Measurements from ENCODE around the gene MPO. TPM values are rescaled to one million over a fixed set of nuclear protein-coding genes. Genes with fewer than 3 reads are reported as not detected.

The MPO gene
- total and polyA plus RNA-seq, 2 of the 8 experiments (the other 6 are each of a cell fraction or from before 2014, with no cell fraction given): 0.06 to 0.74 TPM

- Histone ChIP-seq H3K23ac (ENCODE audit: insufficient read length) (no peak overlapping the region), H3K56ac (replicated peaks; ENCODE audit: insufficient read length, low read depth, low read length) (no peak overlapping the region), H4K8ac (ENCODE audit: extremely low read depth, insufficient read depth, low read length) (no peak overlapping the region), H2BK5ac (ENCODE audit: low read depth, low read length) (0 out of 2 replicates have a peak overlapping the region, but pooled peaks have one; percentile 21), H3K18ac (ENCODE audit: extremely low read depth, low read length) (no peak overlapping the region), H3K79me2 (ENCODE audit: control insufficient read depth in 1 of 2, insufficient read depth in 2 of 2, low read length in 2 of 2) (no peaks in the 10 kb centered on the region), H3K4me3 (ENCODE audit: extremely low read depth in 1 of 4, insufficient read depth in 2 of 4, low read depth in 3 of 4, low read length in 4 of 4) (no peak overlapping the region), H2AK5ac (ENCODE audit: low read depth, low read length) (no peak overlapping the region), H3K9me3 (ENCODE audit: insufficient read depth in 2 of 2, low read depth in 1 of 2, low read length in 1 of 2) (no peaks in the 10 kb centered on the region), H2BK15ac (ENCODE audit: low read length) (peak overlapping the region; percentile 95; the same call in 1 of the 2 replicates), H3K9ac (replicated peaks in 1 of 4; ENCODE audit: extremely low read depth in 1 of 4, low read depth in 3 of 4, low read length in 3 of 4) (no peak overlapping the region), H2BK12ac (ENCODE audit: low read depth, low read length) (no peak overlapping the region), H3K79me1 (ENCODE audit: low read depth, low read length) (no peaks in the 10 kb centered on the region), H4K5ac (ENCODE audit: insufficient read length, low read depth, low read length) (no peak overlapping the region), H2BK120ac (replicated peaks; ENCODE audit: low read depth, low read length) (no peak overlapping the region), H2AFZ (ENCODE audit: low read length) (peak overlapping the region; percentile 7; the same call in 1 of the 2 replicates), H3K27ac (ENCODE audit: low read depth, low read length) (no peak overlapping the region), H3K27me3 (replicated peaks in 1 of 4; ENCODE audit: control insufficient read depth in 3 of 4, extremely low read depth in 1 of 4, insufficient read depth in 3 of 4, low read length in 3 of 4) (peaks cover 0 to 8% (median 0%) of the 10 kb centered on the region in 4 experiments; a peak in 3 of 7 replicates), H4K20me1 (replicated peaks in 1 of 2; ENCODE audit: control insufficient read depth in 1 of 2, insufficient read depth in 2 of 2, low read length in 2 of 2) (no peaks in the 10 kb centered on the region), H4K91ac (replicated peaks; ENCODE audit: insufficient read length, low read length) (peak overlapping the region; percentile 61), H3K4me2 (ENCODE audit: insufficient read depth in 1 of 2, low read depth in 2 of 2, low read length in 2 of 2) (no peak overlapping the region; a peak in 1 of 4 replicates), H3K4ac (replicated peaks; ENCODE audit: insufficient read length, low read depth, low read length) (no peak overlapping the region), H3K4me1 (replicated peaks in 1 of 4; ENCODE audit: control insufficient read depth in 3 of 4, insufficient read depth in 4 of 4, low read length in 3 of 4) (peaks cover 0 to 6% (median 2%) of the 10 kb centered on the region in 4 experiments; a peak in 4 of 7 replicates), H3K23me2 (ENCODE audit: low read depth, low read length) (no peaks in the 10 kb centered on the region), H2BK20ac (ENCODE audit: low read length) (no peak overlapping the region), H3K36me3 (ENCODE audit: control insufficient read depth in 2 of 4, insufficient read depth in 4 of 4, low read length in 3 of 4) (no peaks in the 10 kb centered on the region), H3K14ac (ENCODE audit: insufficient read length) (no peak overlapping the region)
- TF ChIP-seq E2F6 (IDR thresholded peaks at IDR 0.05) (peak; percentile 99), CEBPB (IDR thresholded peaks at IDR 0.05; ENCODE audit: low read depth, low read length) (no peak), CBX8 (IDR thresholded peaks at IDR 0.05; ENCODE audit: borderline replicate concordance, low read depth, low read length) (no peak), MAX (IDR thresholded peaks at IDR 0.05) (peak; percentile 83), CTCF (IDR thresholded peaks at IDR 0.05; ENCODE audit: control extremely low read depth in 1 of 3, insufficient read depth in 1 of 3, low read depth in 1 of 3, low read length in 3 of 3) (no peak)
- ChIA-PET CTCF (ENCODE audit: partially characterized antibody) (interaction anchor here (0.6 to 7.9 kb wide), 12 partner anchors 10 to 357 kb away, joined by 3 to 75 read pairs (median 6); partner anchors contain the start of gene RNF43), POLR2A (ENCODE audit: partially characterized antibody) (no interaction called here)
- DNase-seq (ENCODE audit: low read depth in 1 of 2, low spot score in 2 of 2) (no peak), FAIRE-seq (no peak)
- WGBS, 2 experiments (ENCODE audit: extremely low coverage in 1 of 2, insufficient coverage in 1 of 2, insufficient read length in 1 of 2, insufficient replicate concordance in 2 of 2, low coverage in 1 of 2, low lambda C conversion rate in 2 of 2, missing lambda C conversion rate in 1 of 2): 87% methylated on average over 56 of the region's 60 CpGs; no CpG with 5 or more reads in 1 of the 2 experiments
These were observed 1.6 kb downstream of the MPO start for GRCh38 chr17:58279016-58279711.
